HAP-1 (cell line): Measurements from ENCODE around the gene REEP1.
"Not testable (repeated sequence)": the region's sequence is repeated elsewhere in the genome, so short reads cannot be mapped to it uniquely, and the experiment has no call there.

Experiments
- DNase-seq, 2 experiments: peaks; one replicate each; pipeline ENCODE4 v3.0.0-alpha.2; 2016 to 2020; ENCODE audit warnings: low spot score in 2 of 2
- H3K27me3 ChIP-seq: fragments of 250-450 bp; sonication (Bioruptor Pico); 2 replicates; pipeline ENCODE4 v1.5.1; 2020; ENCODE audit warnings: low read depth, mild to moderate bottlenecking, moderate library complexity
- H3K36me3 ChIP-seq: fragments of 250-450 bp; sonication (Bioruptor Pico); replicated peaks from 2 replicates; pipeline ENCODE4 v1.5.1; 2020; ENCODE audit warnings: mild to moderate bottlenecking
- H3K4me1 ChIP-seq: fragments of 250-450 bp; sonication (Bioruptor Pico); 2 replicates; pipeline ENCODE4 v1.5.1; 2020; ENCODE audit warnings: mild to moderate bottlenecking
- H3K4me3 ChIP-seq: fragments of 250-450 bp; sonication (Bioruptor Pico); 2 replicates; pipeline ENCODE4 v1.5.1; 2020; ENCODE audit warnings: mild to moderate bottlenecking, moderate library complexity
- H3K9me3 ChIP-seq: fragments of 250-450 bp; sonication (Bioruptor Pico); 2 replicates; pipeline ENCODE4 v1.5.1; 2020; ENCODE audit warnings: mild to moderate bottlenecking, moderate library complexity
- in situ Hi-C: fragments of 300-500 bp; cut with MboI; formaldehyde crosslinking; loops from 3 replicates; pipeline ENCODE4 v1.14.3; 2020; ENCODE audit warnings: low sequenced_read_pairs, inconsistent platforms, mixed read lengths

The REEP1 gene

GRCh38 chr2:86364894-86365293 is 27.5 kb upstream of the REEP1 start:
- Histone ChIP-seq H3K9me3 (no peaks in the 10 kb centered on the region), H3K4me3 (no peak overlapping the region), H3K4me1 (peaks cover 7% of the 10 kb centered on the region), H3K27me3 (no peaks in the 10 kb centered on the region), H3K36me3 (no peaks in the 10 kb centered on the region)
- in situ Hi-C loops = loop anchor here (10.0 kb wide), 1 partner anchor 140 kb away; no protein-coding TSS in a partner anchor
- no peak for DNase-seq

- in situ Hi-C loops = loop anchor here (10.0 kb wide), 1 partner anchor 136 kb away; no protein-coding TSS in a partner anchor
- Histone ChIP-seq H3K4me1 (peaks cover 7% of the 10 kb centered on the region), H3K4me3 (no peak overlapping the region), H3K9me3 (no peaks in the 10 kb centered on the region), H3K27me3 (no peaks in the 10 kb centered on the region), H3K36me3 (no peaks in the 10 kb centered on the region)
- peak; percentile 8 to 24 for DNase-seq
Measured at GRCh38 chr2:86360776-86361175, 23.4 kb upstream of the REEP1 start.

GRCh38 chr2:86358957-86359356 is 21.5 kb upstream of the REEP1 start:
- no peaks in the 10 kb centered on the region for H3K9me3 ChIP-seq
- no peak overlapping the region for H3K4me3 ChIP-seq
- in situ Hi-C loops = no loop called here
- DNase-seq = no peak
- no peaks in the 10 kb centered on the region for H3K27me3 ChIP-seq
- peaks cover 7% of the 10 kb centered on the region for H3K4me1 ChIP-seq
- H3K36me3 ChIP-seq = no peaks in the 10 kb centered on the region

- Histone ChIP-seq H3K4me1 (peaks cover 7% of the 10 kb centered on the region), H3K36me3 (no peaks in the 10 kb centered on the region), H3K27me3 (no peaks in the 10 kb centered on the region), H3K9me3 (no peaks in the 10 kb centered on the region), H3K4me3 (no peak overlapping the region)
- DNase-seq = no peak
- in situ Hi-C loops = no loop called here
Measured at GRCh38 chr2:86357392-86357963, 20.1 kb upstream of the REEP1 start.

GRCh38 chr2:86352727-86353221 is 15.3 kb upstream of the REEP1 start:
- no peaks in the 10 kb centered on the region for H3K4me1 ChIP-seq
- no peaks in the 10 kb centered on the region for H3K27me3 ChIP-seq
- H3K9me3 ChIP-seq = no peaks in the 10 kb centered on the region
- in situ Hi-C loops = no loop called here
- no peak for DNase-seq
- H3K4me3 ChIP-seq = no peak overlapping the region
- H3K36me3 ChIP-seq = no peaks in the 10 kb centered on the region

GRCh38 chr2:86352137-86352726 is 14.8 kb upstream of the REEP1 start:
- Histone ChIP-seq H3K4me3 (no peak overlapping the region), H3K36me3 (no peaks in the 10 kb centered on the region), H3K9me3 (no peaks in the 10 kb centered on the region), H3K27me3 (no peaks in the 10 kb centered on the region), H3K4me1 (no peaks in the 10 kb centered on the region)
- no peak for DNase-seq
- in situ Hi-C loops = no loop called here

- Histone ChIP-seq H3K4me1 (no peaks in the 10 kb centered on the region), H3K36me3 (no peaks in the 10 kb centered on the region), H3K9me3 (no peaks in the 10 kb centered on the region), H3K27me3 (no peaks in the 10 kb centered on the region), H3K4me3 (no peak overlapping the region)
- no peak for DNase-seq
- in situ Hi-C loops = no loop called here
Measured at GRCh38 chr2:86350751-86351150, 13.3 kb upstream of the REEP1 start.

GRCh38 chr2:86347401-86347800 is 10.0 kb upstream of the REEP1 start:
- H3K4me1 ChIP-seq = no peaks in the 10 kb centered on the region
- 0 out of 2 replicates have a peak, but pooled peaks cover 3% of the 10 kb centered on the region for H3K27me3 ChIP-seq
- no peaks in the 10 kb centered on the region for H3K36me3 ChIP-seq
- H3K4me3 ChIP-seq = no peak overlapping the region
- DNase-seq = no peak
- no peaks in the 10 kb centered on the region; the same call in 1 of the 2 replicates for H3K9me3 ChIP-seq
- in situ Hi-C loops = no loop called here

- DNase-seq, H3K4me1 ChIP-seq, in situ Hi-C loops, H3K4me3 ChIP-seq, H3K27me3 ChIP-seq, H3K36me3 ChIP-seq, H3K9me3 ChIP-seq: not testable (repeated sequence)
Measured at GRCh38 chr2:86345783-86346370, 8.5 kb upstream of the REEP1 start.

GRCh38 chr2:86344404-86344803 is 7.0 kb upstream of the REEP1 start:
- in situ Hi-C loops = no loop called here
- no peak for DNase-seq

GRCh38 chr2:86342488-86342887 is 5.1 kb upstream of the REEP1 start:
- no peaks in the 10 kb centered on the region; the same call in 1 of the 2 replicates for H3K9me3 ChIP-seq
- no peaks in the 10 kb centered on the region for H3K36me3 ChIP-seq
- no peak for DNase-seq
- in situ Hi-C loops = no loop called here
- no peaks in the 10 kb centered on the region for H3K4me1 ChIP-seq
- H3K4me3 ChIP-seq = no peak overlapping the region
- H3K27me3 ChIP-seq = 0 out of 2 replicates have a peak, but pooled peaks cover 6% of the 10 kb centered on the region

More at GRCh38 chr2:86344404-86344803, 7.0 kb upstream of the REEP1 start:
- no peaks in the 10 kb centered on the region; the same call in 1 of the 2 replicates for H3K9me3 ChIP-seq
- H3K27me3 ChIP-seq = 0 out of 2 replicates have a peak, but pooled peaks cover 3% of the 10 kb centered on the region
- H3K36me3 ChIP-seq = no peaks in the 10 kb centered on the region
- no peaks in the 10 kb centered on the region for H3K4me1 ChIP-seq
- no peak overlapping the region for H3K4me3 ChIP-seq

GRCh38 chr2:86341470-86341869 is 4.0 kb upstream of the REEP1 start:
- no peak overlapping the region for H3K4me3 ChIP-seq
- in situ Hi-C loops = no loop called here
- no peaks in the 10 kb centered on the region for H3K36me3 ChIP-seq
- H3K27me3 ChIP-seq = 0 out of 2 replicates have a peak, but pooled peaks cover 6% of the 10 kb centered on the region
- H3K9me3 ChIP-seq = no peaks in the 10 kb centered on the region; the same call in 1 of the 2 replicates
- no peaks in the 10 kb centered on the region; the same call in 1 of the 2 replicates for H3K4me1 ChIP-seq
- no peak for DNase-seq

GRCh38 chr2:86338778-86339295 is 1.4 kb upstream of the REEP1 start:
- Histone ChIP-seq H3K36me3 (no peaks in the 10 kb centered on the region), H3K27me3 (0 out of 2 replicates have a peak, but pooled peaks cover 3% of the 10 kb centered on the region), H3K4me3 (no peak overlapping the region), H3K9me3 (no peaks in the 10 kb centered on the region; the same call in 1 of the 2 replicates), H3K4me1 (peaks cover 5% of the 10 kb centered on the region; the same call in 1 of the 2 replicates)
- in situ Hi-C loops = no loop called here
- no peak for DNase-seq
